Measurements from ENCODE around the gene B3GNT5.

The B3GNT5 gene

GRCh38 chr3:183318877-183319276, 65.8 kb downstream of the B3GNT5 start:
- no peak for FAIRE-seq
- no peak for DNase-seq (ENCODE audit: low spot score)

GRCh38 chr3:183319371-183319770, 66.3 kb downstream of the B3GNT5 start:
- DNase-seq (ENCODE audit: low spot score) (no peak), FAIRE-seq (no peak)

All from urothelium cell line (cell line).